GM18499 (cell line): ENCODE measurements around the gene INPP5B.

Source experiments
- ATAC-seq: cut with Tn5 transposase; IDR thresholded peaks from one replicate; pipeline ENCODE4 v1.9.1; 2021; ENCODE audit warnings: moderate number of reproducible peaks; ENCODE audit not compliant: insufficient read depth, unreplicated experiment

The INPP5B gene

DNA sequence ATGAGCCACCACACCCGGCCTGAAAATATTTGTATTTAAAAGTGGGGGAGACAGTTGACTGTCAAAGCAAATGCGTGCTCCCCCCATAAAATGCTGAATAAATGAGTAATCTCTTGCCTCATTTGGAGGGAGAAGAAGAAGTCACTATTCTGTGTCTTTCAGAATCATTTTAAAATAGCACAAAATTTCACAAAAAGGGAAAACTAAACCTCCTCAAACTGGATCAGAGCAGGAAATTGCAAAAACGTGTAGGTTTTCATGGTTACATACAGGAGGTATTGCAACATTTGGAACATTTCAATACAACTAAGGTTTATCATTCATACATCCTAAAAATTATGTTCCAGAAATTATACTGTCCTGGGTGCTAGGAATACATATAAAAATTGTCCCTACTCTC is 101.1 kb downstream of the INPP5B start:
- ATAC-seq: no peak

DNA sequence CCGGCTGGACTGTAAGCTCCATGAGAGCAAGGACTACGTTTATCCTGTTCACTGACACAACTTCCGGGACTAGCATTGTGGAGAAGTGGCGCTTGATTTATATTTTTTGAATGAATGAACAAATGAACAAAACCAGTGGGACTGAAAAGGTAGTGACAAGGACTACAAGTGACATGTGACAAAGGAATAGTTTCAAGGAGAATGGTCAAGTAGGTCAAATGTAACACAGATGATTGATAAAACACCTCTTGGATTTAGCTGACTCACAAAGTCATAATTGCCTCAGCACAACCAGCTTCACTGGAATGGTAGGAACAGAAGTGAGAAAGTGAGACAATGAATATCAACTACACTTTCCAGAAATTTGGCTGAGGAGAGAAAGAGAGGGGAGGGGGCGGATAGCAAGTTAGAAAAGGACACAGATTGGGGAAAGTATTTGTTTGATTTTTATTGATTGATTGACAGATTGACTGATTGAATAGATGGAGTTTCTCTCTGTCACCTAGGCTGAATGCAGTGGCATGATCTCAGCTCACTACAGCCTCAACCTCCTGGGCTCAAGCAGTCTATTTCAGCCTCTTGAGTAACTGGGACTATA is 101.7 kb downstream of the INPP5B start:
- ATAC-seq: no peak

DNA sequence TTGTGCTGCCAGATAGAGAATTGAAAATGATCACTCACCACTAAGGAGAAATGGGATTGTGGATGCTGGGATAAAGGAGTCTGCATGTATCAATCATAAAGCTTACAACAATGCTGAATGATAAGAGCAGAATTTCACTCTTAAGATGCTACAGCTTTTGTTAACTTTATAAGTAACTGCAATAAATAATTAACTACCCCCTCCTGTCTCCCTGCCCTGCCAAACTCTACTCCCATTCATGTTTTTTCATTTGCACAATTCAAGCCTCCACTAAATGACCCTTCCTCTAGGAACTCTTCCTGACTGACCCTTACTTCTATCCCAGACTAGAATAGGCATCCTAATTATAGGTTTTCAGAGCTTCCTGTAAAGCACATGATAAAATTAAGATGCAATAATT is 102.3 kb downstream of the INPP5B start:
- ATAC-seq: no peak

DNA sequence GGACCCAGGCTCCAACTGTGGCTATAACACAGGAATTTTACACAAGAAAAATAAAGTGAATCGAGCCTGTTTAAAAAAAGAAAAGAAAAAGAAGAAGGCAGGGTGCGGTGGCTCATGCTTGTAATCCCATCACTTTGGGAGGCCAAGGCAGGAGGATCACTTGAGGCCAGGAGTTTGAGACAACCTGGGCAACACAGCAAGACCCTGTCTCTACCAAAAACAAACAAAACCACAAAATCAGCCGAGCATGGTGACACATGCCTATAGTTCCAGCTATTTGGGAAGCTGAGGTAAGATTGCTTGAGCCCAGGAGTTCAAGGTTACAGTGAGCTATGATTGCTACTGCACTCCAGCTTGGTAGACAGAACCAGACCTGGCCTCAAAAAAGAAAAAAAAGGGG is 105.2 kb downstream of the INPP5B start:
- no peak for ATAC-seq

DNA sequence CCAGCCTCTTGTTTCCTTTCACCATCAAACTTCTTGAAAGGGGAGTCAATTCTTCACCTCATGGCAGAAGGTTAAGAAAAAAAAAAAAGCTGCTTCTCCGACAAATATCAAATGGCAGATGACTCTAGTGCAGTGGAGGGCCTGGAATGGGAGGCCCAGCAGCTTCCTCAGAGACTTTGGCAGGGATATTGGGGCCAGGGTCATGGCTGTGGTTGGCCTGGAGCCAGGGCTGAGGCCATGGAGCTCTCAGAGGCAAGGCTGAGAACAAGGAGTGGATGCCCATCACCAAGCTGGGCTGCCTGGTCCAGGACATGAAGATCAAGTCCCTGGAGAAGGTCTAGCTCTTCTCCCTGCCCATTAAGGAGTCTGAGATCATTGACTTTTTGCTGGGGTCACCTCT is 106.1 kb downstream of the INPP5B start:
- ATAC-seq: no peak

DNA sequence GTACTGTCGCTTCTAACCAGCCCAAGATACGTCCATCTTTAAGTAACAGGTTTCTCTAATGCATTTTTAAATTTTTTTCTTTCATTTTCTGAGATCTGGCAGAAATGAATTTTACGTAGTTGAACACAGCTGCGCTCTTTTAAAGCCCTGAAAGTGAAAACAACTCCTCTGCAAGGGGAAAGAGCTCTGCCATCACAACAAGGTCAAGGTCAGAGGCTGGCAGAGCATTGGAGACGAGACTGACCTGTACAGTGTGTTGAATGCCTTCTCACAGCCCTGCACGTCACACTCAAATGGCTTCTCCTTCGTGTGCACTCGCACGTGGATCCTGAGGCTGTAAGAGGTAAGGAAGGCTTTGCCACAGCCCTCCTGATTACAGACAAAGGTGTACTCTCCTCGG is 107.2 kb downstream of the INPP5B start:
- ATAC-seq: no peak

DNA sequence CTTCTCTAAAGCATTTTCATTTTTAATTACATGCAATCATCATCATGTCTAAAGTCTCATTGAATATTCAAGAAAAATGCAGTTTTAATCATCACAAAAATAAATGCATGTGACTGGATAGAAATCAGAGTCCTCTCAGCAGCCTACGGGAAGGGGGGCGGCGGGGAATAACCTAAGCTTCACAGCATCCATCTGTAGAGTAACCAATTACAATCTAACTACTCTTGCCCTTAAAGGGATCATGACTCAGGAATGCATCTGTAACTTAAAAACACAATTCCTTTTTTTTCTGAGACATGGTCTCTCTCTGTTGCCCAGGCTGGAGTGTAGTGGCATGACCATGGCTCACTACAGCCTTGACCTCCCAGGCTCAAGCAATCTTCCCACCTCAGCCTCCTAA is 110.1 kb downstream of the INPP5B start:
- ATAC-seq: no peak

DNA sequence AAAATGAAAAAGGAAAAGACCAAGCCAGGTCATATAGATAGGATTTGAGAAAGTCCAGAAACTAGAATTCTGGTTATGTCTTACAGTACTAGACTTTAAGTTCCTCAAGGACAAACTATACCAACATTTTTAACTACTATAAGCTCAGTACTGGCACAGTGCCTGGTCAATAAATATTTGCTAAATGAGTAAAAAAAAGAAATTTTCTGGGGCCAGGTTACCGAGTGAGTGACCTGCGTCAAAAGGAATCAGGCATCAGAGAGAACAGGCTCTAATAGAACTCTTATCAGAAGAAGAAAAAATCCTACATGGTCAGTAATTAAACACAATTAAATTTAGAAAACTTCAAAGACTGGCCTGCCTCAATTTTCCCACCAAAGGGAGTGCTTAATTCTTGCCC is 115.0 kb downstream of the INPP5B start:
- ATAC-seq: no peak

DNA sequence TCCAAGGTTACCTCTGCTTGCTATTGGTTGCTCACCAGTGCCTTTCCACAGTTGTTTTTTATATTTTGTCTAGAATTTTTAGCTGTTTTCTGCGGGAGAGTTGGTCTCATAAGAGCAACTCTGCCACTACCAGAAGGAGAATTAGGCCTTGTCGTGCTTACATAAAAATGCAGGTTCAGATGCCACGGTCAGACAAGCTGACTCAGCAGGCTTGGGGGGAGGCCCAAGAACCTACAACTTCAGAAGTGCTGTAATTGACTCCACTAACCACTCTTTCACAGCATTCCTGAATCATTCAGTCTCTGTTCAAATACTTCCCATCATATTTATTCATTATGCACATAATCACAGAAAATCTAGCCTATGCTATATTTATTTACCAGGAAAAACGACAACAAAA is 115.7 kb downstream of the INPP5B start:
- no peak for ATAC-seq

DNA sequence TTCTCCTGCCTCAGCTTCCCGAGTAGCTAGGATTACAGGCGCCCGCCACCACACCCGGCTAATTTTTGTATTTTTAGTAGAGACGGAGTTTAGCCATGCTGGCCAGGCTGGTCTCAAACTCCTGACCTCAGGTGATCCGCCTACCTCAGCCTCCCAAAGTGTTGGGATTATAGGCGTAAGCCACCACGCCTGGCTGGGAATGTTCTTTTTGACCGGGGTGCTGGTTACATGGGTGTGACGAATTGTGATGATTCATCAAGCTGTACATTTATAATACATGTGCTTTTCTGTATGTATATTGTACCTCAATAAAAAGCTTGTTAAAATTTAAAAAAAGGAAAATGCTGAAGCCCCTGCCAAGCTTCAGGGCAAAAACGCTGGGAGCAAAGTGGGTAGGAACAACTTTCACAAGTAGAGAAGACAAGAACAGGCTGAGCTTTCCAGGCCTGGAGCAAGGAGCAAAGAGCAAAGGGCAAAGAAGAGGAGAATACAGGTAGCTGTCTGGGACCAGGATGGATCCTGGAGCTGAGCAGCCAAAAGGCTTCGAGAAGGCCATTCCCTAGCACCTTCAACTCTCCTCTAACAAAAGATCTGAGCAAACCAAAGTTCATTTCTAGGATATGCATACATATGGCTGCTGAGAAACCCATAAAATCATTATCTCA is 118.3 kb downstream of the INPP5B start:
- no peak for ATAC-seq

DNA sequence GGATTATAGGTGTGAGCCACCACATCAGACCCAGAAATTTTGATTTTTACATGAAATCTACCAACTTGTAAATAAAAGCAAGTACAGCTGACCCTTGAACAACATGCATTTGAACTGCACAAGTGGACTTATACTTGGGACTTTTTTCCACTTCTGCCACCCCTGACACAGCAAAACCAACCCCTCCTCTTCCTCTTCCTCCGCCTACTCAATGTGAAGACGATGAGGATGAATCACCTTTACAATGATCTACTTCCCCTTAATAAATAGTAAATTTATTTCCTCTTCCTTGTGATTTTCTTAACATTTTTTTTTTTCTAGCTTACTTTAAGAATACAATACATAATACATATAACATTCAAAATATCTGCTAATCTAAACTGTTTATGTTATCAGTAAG is 121.3 kb downstream of the INPP5B start:
- ATAC-seq: no peak

DNA sequence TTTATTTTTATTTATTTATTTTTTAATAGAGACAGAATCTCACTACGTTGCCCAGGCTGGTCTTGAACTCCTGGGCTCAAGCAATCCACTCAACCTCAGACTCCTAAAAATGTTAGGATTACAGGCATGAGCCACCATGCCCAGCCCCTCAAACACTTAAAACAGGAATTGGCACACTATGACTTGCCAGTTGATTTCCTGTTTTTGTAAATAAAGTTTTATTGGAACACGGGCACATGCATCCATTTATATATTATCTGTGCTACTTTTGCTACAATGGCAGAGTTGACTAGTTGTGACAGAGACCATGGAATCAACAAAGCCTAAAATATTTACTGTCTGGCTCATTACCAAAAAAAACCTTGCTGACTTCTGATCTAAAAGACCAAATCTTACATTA is 122.9 kb downstream of the INPP5B start:
- no peak for ATAC-seq

DNA sequence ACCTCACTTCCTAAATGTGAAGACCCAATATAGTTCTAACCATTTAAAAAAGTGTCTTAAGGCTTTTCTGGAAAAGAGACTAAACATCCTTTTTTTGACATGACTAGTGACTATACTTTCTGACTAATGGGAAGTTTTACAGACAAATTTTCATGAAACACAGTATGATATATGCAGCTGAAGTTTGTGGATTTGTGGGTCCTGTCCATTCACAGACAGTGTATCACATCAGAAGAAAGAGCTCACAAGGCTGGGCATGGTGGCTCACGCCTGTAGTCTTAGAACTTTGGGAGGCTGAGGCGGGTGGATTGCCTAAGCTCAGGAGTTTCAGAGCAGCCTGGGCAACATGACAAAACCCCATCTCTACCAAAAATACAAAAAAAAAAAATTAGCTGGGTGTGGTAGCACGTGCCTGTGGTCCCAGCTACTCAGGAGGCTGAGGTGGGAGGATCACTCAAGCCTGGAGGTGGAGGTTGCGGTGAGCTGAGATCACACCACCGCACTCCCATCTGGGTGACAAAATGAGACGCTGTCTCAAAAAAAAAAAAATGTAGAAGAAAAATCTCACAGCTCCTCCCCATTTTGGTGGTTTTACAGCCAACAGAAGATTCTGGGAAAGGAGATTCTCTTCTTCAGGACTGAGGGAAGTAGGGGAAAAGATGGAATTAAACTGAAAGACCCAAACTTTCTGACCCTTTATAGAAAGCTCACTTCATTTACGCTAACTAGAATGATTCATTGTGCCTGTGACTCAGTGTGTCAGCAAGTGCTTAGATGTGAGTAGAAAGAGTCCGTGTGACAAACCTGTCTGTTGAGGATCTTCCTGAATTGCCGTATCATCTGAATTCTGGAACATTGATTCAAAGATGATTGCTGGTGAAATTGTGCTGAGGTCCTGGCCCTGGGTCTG is 123.7 kb downstream of the INPP5B start:
- ATAC-seq: no peak

DNA sequence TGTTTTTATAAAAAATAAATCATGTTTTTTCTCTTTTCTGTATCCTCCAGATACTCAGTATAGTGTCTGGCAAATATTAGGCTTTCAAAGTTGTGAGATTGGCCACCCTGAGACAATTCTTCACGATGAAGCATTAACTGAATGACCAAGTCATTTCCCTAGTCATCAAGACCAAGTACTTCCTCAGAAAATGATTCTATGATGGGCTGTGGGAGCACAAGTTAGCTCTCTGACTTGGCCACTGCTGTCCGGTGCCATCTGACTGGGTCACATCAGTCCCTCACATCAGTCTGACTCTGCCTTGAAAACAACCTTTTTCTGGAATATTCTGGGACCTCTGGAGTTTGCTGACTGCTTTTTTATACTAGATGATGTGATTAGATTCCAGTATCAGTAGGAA is 125.4 kb downstream of the INPP5B start:
- no peak for ATAC-seq

DNA sequence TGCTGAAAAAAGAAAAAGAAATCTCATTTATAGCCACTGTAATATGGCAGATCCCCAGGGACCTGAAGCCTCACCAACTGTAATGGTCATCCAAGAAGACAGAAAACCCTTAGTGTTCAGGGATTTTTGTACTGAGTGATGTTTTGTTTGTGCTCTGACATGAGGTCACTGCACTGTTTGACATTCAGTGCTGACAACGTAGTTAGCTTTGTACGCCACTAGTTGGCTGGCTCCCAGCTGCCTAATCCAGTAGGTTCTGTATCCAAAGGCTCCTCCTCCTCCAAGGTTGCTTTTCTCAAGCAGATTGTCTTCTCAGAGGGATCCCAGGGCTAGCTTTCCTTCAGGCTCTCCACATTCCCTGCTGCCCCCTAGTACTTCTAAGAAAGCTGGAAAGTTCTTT is 129.4 kb downstream of the INPP5B start:
- no peak for ATAC-seq

DNA sequence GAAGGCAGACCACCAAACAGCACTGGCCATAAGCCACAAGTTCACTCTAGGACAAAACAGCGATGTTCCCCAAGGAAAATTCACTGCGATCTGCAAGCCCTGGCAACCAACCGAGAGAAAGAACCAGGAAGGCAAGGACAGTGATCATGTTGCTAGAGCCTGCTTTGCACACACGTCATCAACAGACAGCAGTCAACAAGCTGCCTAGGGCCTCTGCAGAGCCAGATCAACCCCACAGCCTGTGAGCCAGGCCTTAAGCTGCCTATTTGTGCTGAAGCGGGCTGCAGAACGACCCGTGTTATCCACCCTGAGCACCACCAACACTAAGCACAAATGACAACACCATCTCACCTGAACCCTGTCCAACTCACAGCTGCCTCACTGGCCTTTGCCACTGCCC is 132.6 kb downstream of the INPP5B start:
- ATAC-seq: no peak

DNA sequence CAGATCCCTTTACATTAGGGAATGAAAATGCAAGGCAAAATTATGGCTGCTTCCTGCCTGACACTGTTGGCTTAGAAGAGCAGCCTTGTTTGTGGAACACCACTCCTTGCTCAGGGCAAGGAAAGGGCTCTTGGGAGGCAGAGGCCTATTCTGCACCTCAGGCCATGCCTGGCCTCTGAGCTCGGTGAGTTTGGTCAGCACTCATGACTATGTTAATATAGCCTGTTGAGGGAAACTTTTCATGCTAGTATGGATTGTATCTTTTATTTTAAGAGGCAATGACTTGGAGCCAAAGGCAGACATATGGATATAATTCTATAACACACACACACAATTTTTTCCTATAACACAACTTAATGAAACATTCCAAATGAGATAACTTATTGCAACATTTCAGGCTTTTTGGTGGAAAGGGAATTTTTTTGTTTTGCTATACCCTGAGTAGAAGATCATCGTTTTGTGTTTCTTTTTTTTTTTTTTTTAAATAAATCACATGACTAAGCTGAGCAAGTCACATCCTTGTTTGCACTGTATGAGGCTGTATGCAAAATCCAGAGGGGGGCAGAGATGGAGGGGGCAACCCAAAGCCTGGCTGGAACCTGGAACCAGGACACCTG is 133.2 kb downstream of the INPP5B start:
- no peak for ATAC-seq

DNA sequence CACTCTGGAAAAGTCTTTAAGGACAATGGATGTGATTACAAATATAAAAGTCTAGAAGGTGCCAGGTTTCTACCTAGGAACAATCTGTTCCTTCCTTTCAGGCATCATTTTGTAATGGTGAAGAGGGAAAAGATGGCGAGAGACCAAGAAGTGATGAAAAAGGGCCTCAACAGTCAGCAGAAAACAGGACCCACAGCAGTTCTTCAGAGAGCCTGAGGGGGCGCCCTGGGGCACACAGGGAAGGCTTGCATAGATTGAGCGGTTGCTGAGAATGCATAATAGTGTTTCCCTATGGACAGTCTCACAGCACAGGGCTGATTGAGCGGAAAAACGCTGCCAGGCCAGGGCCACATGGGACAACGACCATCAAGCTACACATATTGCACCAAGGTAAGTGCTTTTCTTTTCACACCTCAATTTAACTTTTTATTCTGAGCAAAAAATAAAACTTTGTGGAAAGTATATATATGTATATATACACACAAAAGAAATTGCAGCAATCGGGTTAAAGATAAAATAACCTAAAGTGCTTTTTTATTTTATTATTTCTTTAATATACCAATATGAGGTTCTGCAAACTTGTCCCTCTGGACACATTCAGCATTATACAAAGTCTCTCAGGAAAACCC is 135.7 kb downstream of the INPP5B start:
- no peak for ATAC-seq
